ENCODE results near the gene ETV3. TPM values are rescaled to one million over a fixed set of nuclear protein-coding genes. Genes with fewer than 3 reads are reported as not detected.
"Not testable (repeated sequence)": the region's sequence is repeated elsewhere in the genome, so short reads cannot be mapped to it uniquely, and the experiment has no call there.

The ETV3 gene
- 15.2 TPM for polyA plus RNA-seq (2013, experiment 1 of 2)
- polyA plus RNA-seq (2013, experiment 2 of 2): 14.4 TPM

GRCh38 chr1:157138220-157139051 lies at the start of gene ETV3:
Gene ETV3 (minus strand): TSS chr1:157138395. CDS start chr1:157136352, 2,043 bp downstream.
- Histone ChIP-seq H3K79me1 (ENCODE audit: low read length) (peaks cover 9% of the 10 kb centered on the region), H3K79me2 (ENCODE audit: control insufficient read depth, insufficient read depth, low read length) (peaks cover 30% of the 10 kb centered on the region), H3K4ac (ENCODE audit: low read depth, low read length) (peak within 1 kb of the TSS; percentile 91), H2BK5ac (ENCODE audit: low read length) (peak within 1 kb of the TSS; percentile 62), H3K27me3 (ENCODE audit: insufficient read depth, low read length, poor library complexity) (no peaks in the 10 kb centered on the region), H4K5ac (ENCODE audit: low read length) (peak within 1 kb of the TSS; percentile 52), H3K4me2 (ENCODE audit: low read length) (peak within 1 kb of the TSS; percentile 68), H3K23ac (ENCODE audit: low read length) (peak within 1 kb of the TSS; percentile 90), H3K4me3 (ENCODE audit: low read length) (peak within 1 kb of the TSS; percentile 89), H3K18ac (ENCODE audit: low read length) (peak within 1 kb of the TSS; percentile 82), H3K56ac (ENCODE audit: low read length) (peak within 1 kb of the TSS; percentile 88), H2AK5ac (ENCODE audit: low read length) (no peak within 1 kb of the TSS), H3K4me1 (ENCODE audit: control insufficient read depth, low read depth, low read length) (peaks cover 13% of the 10 kb centered on the region), H3K36me3 (ENCODE audit: control insufficient read depth, insufficient read depth, low read length) (peaks cover 5% of the 10 kb centered on the region), H4K8ac (ENCODE audit: low read depth, low read length) (no peak within 1 kb of the TSS), H2BK15ac (replicated peaks; ENCODE audit: low read depth) (no peak within 1 kb of the TSS), H2BK120ac (ENCODE audit: low read depth, low read length) (peak within 1 kb of the TSS; percentile 86), H3K9ac (ENCODE audit: low read length) (peak within 1 kb of the TSS; percentile 74), H3K27ac (ENCODE audit: low read depth, low read length) (peak within 1 kb of the TSS; percentile 98)
- no CpG with 5 or more reads among the region's 85 CpGs for WGBS (ENCODE audit: extremely low coverage, insufficient coverage, low lambda C conversion rate)
- DNase-seq: peak; percentile 97

- H4K8ac ChIP-seq (ENCODE audit: low read depth, low read length): no peak overlapping the region
- no peak overlapping the region for H2BK120ac ChIP-seq (ENCODE audit: low read depth, low read length)
- H3K18ac ChIP-seq (ENCODE audit: low read length): no peak overlapping the region
- H3K79me1 ChIP-seq (ENCODE audit: low read length): no peaks in the 10 kb centered on the region
- H3K27me3 ChIP-seq (ENCODE audit: insufficient read depth, low read length, poor library complexity): no peaks in the 10 kb centered on the region
- H2BK5ac ChIP-seq (ENCODE audit: low read length): no peak overlapping the region
- H2BK15ac ChIP-seq (replicated peaks; ENCODE audit: low read depth): no peak overlapping the region
- no peak overlapping the region for H3K9ac ChIP-seq (ENCODE audit: low read length)
- H3K4me1 ChIP-seq (ENCODE audit: control insufficient read depth, low read depth, low read length): no peaks in the 10 kb centered on the region
- no CpG with 5 or more reads among the region's 8 CpGs for WGBS (ENCODE audit: extremely low coverage, insufficient coverage, low lambda C conversion rate)
- no peaks in the 10 kb centered on the region for H3K36me3 ChIP-seq (ENCODE audit: control insufficient read depth, insufficient read depth, low read length)
- H3K27ac ChIP-seq (ENCODE audit: low read depth, low read length): no peak overlapping the region
- H2AK5ac ChIP-seq (ENCODE audit: low read length): no peak overlapping the region
- H3K4me2 ChIP-seq (ENCODE audit: low read length): no peak overlapping the region
- no peak overlapping the region for H3K4ac ChIP-seq (ENCODE audit: low read depth, low read length)
- no peak for DNase-seq
- H3K4me3 ChIP-seq (ENCODE audit: low read length): no peak overlapping the region
- H4K5ac ChIP-seq (ENCODE audit: low read length): no peak overlapping the region
- no peak overlapping the region for H3K23ac ChIP-seq (ENCODE audit: low read length)
- no peaks in the 10 kb centered on the region for H3K79me2 ChIP-seq (ENCODE audit: control insufficient read depth, insufficient read depth, low read length)
- H3K56ac ChIP-seq (ENCODE audit: low read length): no peak overlapping the region
Measured at GRCh38 chr1:157186281-157186992, 48.2 kb upstream of the ETV3 start.

GRCh38 chr1:157183870-157184269 lies 45.7 kb upstream of the ETV3 start:
- H3K56ac ChIP-seq (ENCODE audit: low read length): no peak overlapping the region
- no peak overlapping the region for H3K18ac ChIP-seq (ENCODE audit: low read length)
- H3K4me3 ChIP-seq (ENCODE audit: low read length): no peak overlapping the region
- no peaks in the 10 kb centered on the region for H3K36me3 ChIP-seq (ENCODE audit: control insufficient read depth, insufficient read depth, low read length)
- no peak overlapping the region for H2BK5ac ChIP-seq (ENCODE audit: low read length)
- no peak overlapping the region for H3K9ac ChIP-seq (ENCODE audit: low read length)
- H3K4me2 ChIP-seq (ENCODE audit: low read length): no peak overlapping the region
- no peaks in the 10 kb centered on the region for H3K79me2 ChIP-seq (ENCODE audit: control insufficient read depth, insufficient read depth, low read length)
- no CpG with 5 or more reads among the region's 3 CpGs for WGBS (ENCODE audit: extremely low coverage, insufficient coverage, low lambda C conversion rate)
- no peaks in the 10 kb centered on the region for H3K27me3 ChIP-seq (ENCODE audit: insufficient read depth, low read length, poor library complexity)
- H2BK15ac ChIP-seq (replicated peaks; ENCODE audit: low read depth): no peak overlapping the region
- H4K5ac ChIP-seq (ENCODE audit: low read length): no peak overlapping the region
- H4K8ac ChIP-seq (ENCODE audit: low read depth, low read length): no peak overlapping the region
- H3K4me1 ChIP-seq (ENCODE audit: control insufficient read depth, low read depth, low read length): no peaks in the 10 kb centered on the region
- DNase-seq: no peak
- H2BK120ac ChIP-seq (ENCODE audit: low read depth, low read length): no peak overlapping the region
- no peak overlapping the region for H3K23ac ChIP-seq (ENCODE audit: low read length)
- H3K27ac ChIP-seq (ENCODE audit: low read depth, low read length): no peak overlapping the region
- H3K79me1 ChIP-seq (ENCODE audit: low read length): no peaks in the 10 kb centered on the region
- H3K4ac ChIP-seq (ENCODE audit: low read depth, low read length): no peak overlapping the region
- H2AK5ac ChIP-seq (ENCODE audit: low read length): no peak overlapping the region

- not testable (repeated sequence) for H4K8ac ChIP-seq (ENCODE audit: low read depth, low read length); H3K4ac ChIP-seq (ENCODE audit: low read depth, low read length); H3K56ac ChIP-seq (ENCODE audit: low read length); H2BK120ac ChIP-seq (ENCODE audit: low read depth, low read length); H4K5ac ChIP-seq (ENCODE audit: low read length); H2BK15ac ChIP-seq (replicated peaks; ENCODE audit: low read depth); H2BK5ac ChIP-seq (ENCODE audit: low read length); H3K79me1 ChIP-seq (ENCODE audit: low read length); H3K23ac ChIP-seq (ENCODE audit: low read length); H3K4me1 ChIP-seq (ENCODE audit: control insufficient read depth, low read depth, low read length); DNase-seq; H3K18ac ChIP-seq (ENCODE audit: low read length); H3K79me2 ChIP-seq (ENCODE audit: control insufficient read depth, insufficient read depth, low read length); H2AK5ac ChIP-seq (ENCODE audit: low read length); H3K36me3 ChIP-seq (ENCODE audit: control insufficient read depth, insufficient read depth, low read length); H3K27ac ChIP-seq (ENCODE audit: low read depth, low read length); H3K27me3 ChIP-seq (ENCODE audit: insufficient read depth, low read length, poor library complexity); H3K9ac ChIP-seq (ENCODE audit: low read length); H3K4me3 ChIP-seq (ENCODE audit: low read length); H3K4me2 ChIP-seq (ENCODE audit: low read length)
- no CpG with 5 or more reads among the region's 5 CpGs for WGBS (ENCODE audit: extremely low coverage, insufficient coverage, low lambda C conversion rate)
Measured at GRCh38 chr1:157182371-157182770, 44.2 kb upstream of the ETV3 start.

- Histone ChIP-seq H4K5ac (ENCODE audit: low read length) (no peak overlapping the region), H3K4me1 (ENCODE audit: control insufficient read depth, low read depth, low read length) (no peaks in the 10 kb centered on the region), H3K9ac (ENCODE audit: low read length) (no peak overlapping the region), H3K23ac (ENCODE audit: low read length) (no peak overlapping the region), H2BK15ac (replicated peaks; ENCODE audit: low read depth) (no peak overlapping the region), H3K56ac (ENCODE audit: low read length) (no peak overlapping the region), H3K27me3 (ENCODE audit: insufficient read depth, low read length, poor library complexity) (no peaks in the 10 kb centered on the region), H3K18ac (ENCODE audit: low read length) (no peak overlapping the region), H3K4me3 (ENCODE audit: low read length) (no peak overlapping the region), H3K79me2 (ENCODE audit: control insufficient read depth, insufficient read depth, low read length) (no peaks in the 10 kb centered on the region), H4K8ac (ENCODE audit: low read depth, low read length) (no peak overlapping the region), H3K79me1 (ENCODE audit: low read length) (no peaks in the 10 kb centered on the region), H3K36me3 (ENCODE audit: control insufficient read depth, insufficient read depth, low read length) (no peaks in the 10 kb centered on the region), H3K27ac (ENCODE audit: low read depth, low read length) (no peak overlapping the region), H2AK5ac (ENCODE audit: low read length) (no peak overlapping the region), H2BK120ac (ENCODE audit: low read depth, low read length) (no peak overlapping the region), H3K4ac (ENCODE audit: low read depth, low read length) (no peak overlapping the region), H3K4me2 (ENCODE audit: low read length) (no peak overlapping the region), H2BK5ac (ENCODE audit: low read length) (no peak overlapping the region)
- no CpG with 5 or more reads among the region's 3 CpGs for WGBS (ENCODE audit: extremely low coverage, insufficient coverage, low lambda C conversion rate)
- no peak for DNase-seq
Measured at GRCh38 chr1:157181790-157182189, 43.6 kb upstream of the ETV3 start.

Measured in mesendoderm (in vitro differentiated cells).